NCI-H510A treated with DMSO at 0.1 percent for 48 hours (cell line): ENCODE data around the gene SLC43A1.
"Not testable (repeated sequence)": the region's sequence is repeated elsewhere in the genome, so short reads cannot be mapped to it uniquely, and the experiment has no call there.

ENCODE experiments used
- DNase-seq: peaks from one replicate; lab custom pipeline; 2025; lab: John Stamatoyannopoulos, UW

SLC43A1 gene

GRCh38 chr11:57460758-57461749 is 54.4 kb downstream of the SLC43A1 start:
- peak; percentile 22 for DNase-seq

GRCh38 chr11:57460022-57460757 is 55.3 kb downstream of the SLC43A1 start, which contains the start of gene RTN4RL2:
TSS of gene RTN4RL2 (plus strand) at chr11:57460528. CDS start at chr11:57460866, 338 bp downstream.
- peak; percentile 64 for DNase-seq

- no peak for DNase-seq
Observed at GRCh38 chr11:57459164-57460021, 56.1 kb downstream of the SLC43A1 start.

- peak; percentile 21 for DNase-seq
Observed at GRCh38 chr11:57458410-57459163, 56.9 kb downstream of the SLC43A1 start.

- peak; percentile 10 for DNase-seq
Observed at GRCh38 chr11:57458060-57458409, 57.5 kb downstream of the SLC43A1 start.

GRCh38 chr11:57457643-57458023 is 57.9 kb downstream of the SLC43A1 start:
- no peak for DNase-seq

- peak; percentile 61 for DNase-seq
Observed at GRCh38 chr11:57456960-57457642, 58.4 kb downstream of the SLC43A1 start.

GRCh38 chr11:57453543-57454177 is 61.8 kb downstream of the SLC43A1 start:
- DNase-seq: peak; percentile 90

GRCh38 chr11:57446055-57446454 is 69.4 kb downstream of the SLC43A1 start:
- no peak for DNase-seq

- DNase-seq: not testable (repeated sequence)
Observed at GRCh38 chr11:57445122-57445394, 70.4 kb downstream of the SLC43A1 start.

GRCh38 chr11:57444362-57445121 is 71.0 kb downstream of the SLC43A1 start:
- no peak for DNase-seq

- peak; percentile 92 for DNase-seq
Observed at GRCh38 chr11:57440744-57441414, 74.6 kb downstream of the SLC43A1 start.

GRCh38 chr11:57439786-57440185 is 75.7 kb downstream of the SLC43A1 start:
- DNase-seq: no peak

- DNase-seq: peak; percentile 23
Observed at GRCh38 chr11:57438345-57439285, 76.9 kb downstream of the SLC43A1 start.

- no peak for DNase-seq
Observed at GRCh38 chr11:57436031-57436430, 79.5 kb downstream of the SLC43A1 start.

GRCh38 chr11:57434640-57435546 is 80.6 kb downstream of the SLC43A1 start:
- peak; percentile 56 for DNase-seq
